Mesenchymal stem cell (in vitro differentiated cells and primary cell): ENCODE data around the gene TTC39A.

Experiments used
- DNase-seq: peaks from one replicate; pipeline ENCODE4 v3.0.0-alpha.2; 2013
- H2AFZ ChIP-seq: one replicate; pipeline ENCODE4 v1.6.1; 2013; ENCODE audit warnings: low read depth, mild to moderate bottlenecking, control low read depth, inconsistent platforms, low read length, moderate library complexity
- H2AK5ac ChIP-seq: 2 replicates; pipeline ENCODE4 v1.6.1; 2013; ENCODE audit warnings: low read length, moderate library complexity, mild to moderate bottlenecking, inconsistent platforms; ENCODE audit not compliant: severe bottlenecking
- H2BK120ac ChIP-seq: one replicate; pipeline ENCODE4 v1.6.1; 2013; ENCODE audit warnings: low read depth, mild to moderate bottlenecking, inconsistent platforms, low read length, moderate library complexity
- H2BK12ac ChIP-seq, 2 experiments: one replicate each; pipeline ENCODE4 v1.6.1; 2013; ENCODE audit warnings: inconsistent platforms in 2 of 2, low read length in 2 of 2, mild to moderate bottlenecking in 2 of 2, moderate library complexity in 2 of 2, control low read depth in 1 of 2
- H2BK15ac ChIP-seq: one replicate; pipeline ENCODE4 v1.6.1; 2013; ENCODE audit warnings: mild to moderate bottlenecking, low read depth, inconsistent platforms; ENCODE audit not compliant: poor library complexity, severe bottlenecking
- H2BK5ac ChIP-seq: 2 replicates; pipeline ENCODE4 v1.6.1; 2013; ENCODE audit warnings: low read depth, mild to moderate bottlenecking, low read length, control low read depth, inconsistent platforms; ENCODE audit not compliant: poor library complexity, severe bottlenecking
- H3K14ac ChIP-seq, 2 experiments: one replicate each; pipeline ENCODE4 v1.6.1; 2013; ENCODE audit warnings: inconsistent platforms in 2 of 2, low read length in 2 of 2, control low read depth in 1 of 2, mild to moderate bottlenecking in 1 of 2, moderate library complexity in 1 of 2
- H3K18ac ChIP-seq, 2 experiments: one replicate each; pipeline ENCODE4 v1.6.1; 2013; ENCODE audit warnings: inconsistent platforms in 2 of 2, low read length in 2 of 2, control low read depth in 1 of 2, low read depth in 1 of 2, mild to moderate bottlenecking in 1 of 2
- H3K23ac ChIP-seq, 2 experiments: one replicate each; pipeline ENCODE4 v1.6.1; 2013; ENCODE audit warnings: inconsistent platforms in 2 of 2, low read length in 2 of 2, mild to moderate bottlenecking in 2 of 2, moderate library complexity in 2 of 2, control low read depth in 1 of 2
- H3K27ac ChIP-seq: 2 replicates; pipeline ENCODE4 v1.5.1; 2013; ENCODE audit warnings: mild to moderate bottlenecking, moderate library complexity, low read length, control low read depth, inconsistent platforms; ENCODE audit not compliant: poor library complexity, severe bottlenecking
- H3K27me3 ChIP-seq, 2 experiments: 2 replicates each; pipeline versions ENCODE4 v1.6.1 to v1.7.0; 2013; ENCODE audit warnings: low read length in 2 of 2, mild to moderate bottlenecking in 2 of 2, moderate library complexity in 2 of 2, control low read depth in 1 of 2, inconsistent platforms in 1 of 2; ENCODE audit not compliant: control insufficient read depth in 1 of 2, insufficient read depth in 1 of 2
- H3K36me3 ChIP-seq, 2 experiments: 2 replicates each; pipeline versions ENCODE4 v1.6.1 to v1.7.0; 2013; ENCODE audit warnings: low read length in 2 of 2, control low read depth in 1 of 2, inconsistent platforms in 1 of 2, low read depth in 1 of 2, mild to moderate bottlenecking in 1 of 2; ENCODE audit not compliant: insufficient read depth in 2 of 2, control insufficient read depth in 1 of 2
- H3K4ac ChIP-seq, 2 experiments: one replicate each; pipeline ENCODE4 v1.6.1; 2013; ENCODE audit warnings: inconsistent platforms in 2 of 2, low read length in 2 of 2, mild to moderate bottlenecking in 2 of 2, moderate library complexity in 2 of 2, control low read depth in 1 of 2, low read depth in 1 of 2
- H3K4me1 ChIP-seq: 2 replicates; pipeline ENCODE4 v1.6.1; 2013; ENCODE audit warnings: low read depth, low read length, control low read depth; ENCODE audit not compliant: control insufficient read depth, insufficient read depth
- H3K4me2 ChIP-seq: 2 replicates; pipeline ENCODE4 v1.6.1; 2013; ENCODE audit warnings: low read length, mild to moderate bottlenecking, inconsistent platforms; ENCODE audit not compliant: poor library complexity, severe bottlenecking
- H3K4me3 ChIP-seq, 2 experiments: 2 replicates each; pipeline versions ENCODE4 v1.5.1 to v1.7.0; 2013; ENCODE audit warnings: low read length in 2 of 2, mild to moderate bottlenecking in 2 of 2, control low read depth in 1 of 2, low read depth in 1 of 2; ENCODE audit not compliant: insufficient read depth in 1 of 2
- H3K79me1 ChIP-seq: replicated peaks from 2 replicates; pipeline ENCODE4 v1.6.1; 2013; ENCODE audit warnings: mild to moderate bottlenecking, control low read depth, low read length, inconsistent platforms; ENCODE audit not compliant: poor library complexity, severe bottlenecking
- H3K9ac ChIP-seq: 2 replicates; pipeline ENCODE4 v1.7.0; 2013; ENCODE audit warnings: mild to moderate bottlenecking, low read length, moderate library complexity
- H3K9me3 ChIP-seq: 2 replicates; pipeline ENCODE4 v1.7.0; 2013; ENCODE audit warnings: mild to moderate bottlenecking, low read length; ENCODE audit not compliant: control insufficient read depth
- H4K8ac ChIP-seq: one replicate; pipeline ENCODE4 v1.6.1; 2013; ENCODE audit warnings: inconsistent platforms, mild to moderate bottlenecking, low read length, moderate library complexity
- H4K91ac ChIP-seq: one replicate; pipeline ENCODE4 v1.6.1; 2013; ENCODE audit warnings: mild to moderate bottlenecking, low read length, inconsistent platforms
- WGBS: methylation state at CpG from one replicate; pipeline ENCODE4 v1.1.7; 2013; ENCODE audit warnings: mixed read lengths; 5-methylcytosine and 5-hydroxymethylcytosine counted together

TTC39A gene

GRCh38 chr1:51329443-51330325, 678 bp downstream of the TTC39A start:
- no peak overlapping the region for H3K9ac ChIP-seq
- H2AFZ ChIP-seq: no peak overlapping the region
- no peak overlapping the region for H2BK5ac ChIP-seq
- H3K23ac ChIP-seq: no peak overlapping the region
- H2BK120ac ChIP-seq: peak overlapping the region; percentile 77
- H3K4me2 ChIP-seq: peak overlapping the region; percentile 8
- H2BK15ac ChIP-seq: no peak overlapping the region
- H3K14ac ChIP-seq: no peak overlapping the region
- H3K18ac ChIP-seq: peak overlapping the region in 1 of 2 experiments; percentile 64
- no peak overlapping the region for H4K91ac ChIP-seq
- peaks cover 29% of the 10 kb centered on the region for H3K4me1 ChIP-seq
- H3K9me3 ChIP-seq: no peaks in the 10 kb centered on the region
- no peak for DNase-seq
- H3K4me3 ChIP-seq: no peak overlapping the region
- peak overlapping the region in 1 of 2 experiments; percentile 24 for H2BK12ac ChIP-seq
- no peak overlapping the region for H3K4ac ChIP-seq
- no peaks in the 10 kb centered on the region for H3K27me3 ChIP-seq
- H4K8ac ChIP-seq: no peak overlapping the region
- no peak overlapping the region for H3K27ac ChIP-seq
- WGBS: 63% methylated on average over 12 of the region's 26 CpGs
- no peaks in the 10 kb centered on the region for H3K36me3 ChIP-seq
- no peak overlapping the region for H2AK5ac ChIP-seq
- no peaks in the 10 kb centered on the region for H3K79me1 ChIP-seq

- H3K27me3 ChIP-seq: no peaks in the 10 kb centered on the region
- no peak overlapping the region for H3K4me2 ChIP-seq
- H2BK15ac ChIP-seq: no peak overlapping the region
- H2AFZ ChIP-seq: no peak overlapping the region
- no peak overlapping the region for H2BK5ac ChIP-seq
- H3K4me1 ChIP-seq: peaks cover 30% of the 10 kb centered on the region
- no peak overlapping the region for H3K4me3 ChIP-seq
- no peak overlapping the region for H3K27ac ChIP-seq
- no peaks in the 10 kb centered on the region for H3K9me3 ChIP-seq
- no peak overlapping the region for H3K18ac ChIP-seq
- no peaks in the 10 kb centered on the region for H3K79me1 ChIP-seq
- no peak overlapping the region for H3K9ac ChIP-seq
- DNase-seq: no peak
- no peak overlapping the region for H4K91ac ChIP-seq
- peak overlapping the region; percentile 51 for H2AK5ac ChIP-seq
- H4K8ac ChIP-seq: no peak overlapping the region
- H3K14ac ChIP-seq: no peak overlapping the region
- H3K23ac ChIP-seq: no peak overlapping the region
- H3K4ac ChIP-seq: no peak overlapping the region
- peak overlapping the region in 1 of 2 experiments; percentile 45 for H2BK12ac ChIP-seq
- WGBS: 95% methylated on average over 4 of the region's 4 CpGs
- H3K36me3 ChIP-seq: no peaks in the 10 kb centered on the region
- no peak overlapping the region for H2BK120ac ChIP-seq
Observed at GRCh38 chr1:51328926-51329325, 1.4 kb downstream of the TTC39A start.

GRCh38 chr1:51328279-51328678, 2.1 kb downstream of the TTC39A start:
- no peak overlapping the region for H2AK5ac ChIP-seq
- no peak overlapping the region for H2BK15ac ChIP-seq
- no peak overlapping the region for H2BK12ac ChIP-seq
- H2BK120ac ChIP-seq: no peak overlapping the region
- no peak overlapping the region for H3K23ac ChIP-seq
- no peak overlapping the region for H3K4me2 ChIP-seq
- H2BK5ac ChIP-seq: no peak overlapping the region
- H4K8ac ChIP-seq: no peak overlapping the region
- no peak overlapping the region for H3K4ac ChIP-seq
- no peak for DNase-seq
- 100% methylated on average over 1 of the region's 3 CpGs for WGBS
- no peak overlapping the region for H4K91ac ChIP-seq
- H3K9ac ChIP-seq: no peak overlapping the region
- H3K27me3 ChIP-seq: no peaks in the 10 kb centered on the region
- no peaks in the 10 kb centered on the region for H3K79me1 ChIP-seq
- H3K14ac ChIP-seq: no peak overlapping the region
- H3K27ac ChIP-seq: no peak overlapping the region
- no peak overlapping the region for H2AFZ ChIP-seq
- no peak overlapping the region for H3K18ac ChIP-seq
- peaks cover 30% of the 10 kb centered on the region for H3K4me1 ChIP-seq
- H3K4me3 ChIP-seq: no peak overlapping the region
- H3K9me3 ChIP-seq: no peaks in the 10 kb centered on the region
- no peaks in the 10 kb centered on the region for H3K36me3 ChIP-seq

GRCh38 chr1:51327386-51327785, 3.0 kb downstream of the TTC39A start:
- no peak overlapping the region for H2BK120ac ChIP-seq
- H3K79me1 ChIP-seq: no peaks in the 10 kb centered on the region
- no peaks in the 10 kb centered on the region for H3K36me3 ChIP-seq
- H3K27ac ChIP-seq: no peak overlapping the region
- peaks cover 29% of the 10 kb centered on the region for H3K4me1 ChIP-seq
- H3K9me3 ChIP-seq: no peaks in the 10 kb centered on the region
- no peak overlapping the region for H3K14ac ChIP-seq
- H4K8ac ChIP-seq: no peak overlapping the region
- no peak overlapping the region for H3K4ac ChIP-seq
- H3K23ac ChIP-seq: no peak overlapping the region
- H3K27me3 ChIP-seq: no peaks in the 10 kb centered on the region
- H2BK5ac ChIP-seq: no peak overlapping the region
- no peak for DNase-seq
- no peak overlapping the region for H3K9ac ChIP-seq
- H3K4me3 ChIP-seq: no peak overlapping the region
- H2BK15ac ChIP-seq: no peak overlapping the region
- no peak overlapping the region for H3K4me2 ChIP-seq
- H2AFZ ChIP-seq: no peak overlapping the region
- no peak overlapping the region for H2BK12ac ChIP-seq
- H4K91ac ChIP-seq: no peak overlapping the region
- no peak overlapping the region for H2AK5ac ChIP-seq
- H3K18ac ChIP-seq: no peak overlapping the region
- 83% methylated on average over 4 of the region's 5 CpGs for WGBS
